Mesenchymal stem cell (in vitro differentiated cells and primary cell): Measurements from ENCODE around the gene NOP9.
"Not testable (repeated sequence)": the region's sequence is repeated elsewhere in the genome, so short reads cannot be mapped to it uniquely, and the experiment has no call there.

Source experiments
- DNase-seq: peaks from one replicate; pipeline ENCODE4 v3.0.0-alpha.2; 2013
- H2AFZ ChIP-seq: one replicate; pipeline ENCODE4 v1.6.1; 2013; ENCODE audit warnings: low read depth, mild to moderate bottlenecking, control low read depth, inconsistent platforms, low read length, moderate library complexity
- H2AK5ac ChIP-seq: 2 replicates; pipeline ENCODE4 v1.6.1; 2013; ENCODE audit warnings: low read length, moderate library complexity, mild to moderate bottlenecking, inconsistent platforms; ENCODE audit not compliant: severe bottlenecking
- H2BK120ac ChIP-seq: one replicate; pipeline ENCODE4 v1.6.1; 2013; ENCODE audit warnings: low read depth, mild to moderate bottlenecking, inconsistent platforms, low read length, moderate library complexity
- H2BK12ac ChIP-seq, 2 experiments: one replicate each; pipeline ENCODE4 v1.6.1; 2013; ENCODE audit warnings: inconsistent platforms in 2 of 2, low read length in 2 of 2, mild to moderate bottlenecking in 2 of 2, moderate library complexity in 2 of 2, control low read depth in 1 of 2
- H2BK15ac ChIP-seq: one replicate; pipeline ENCODE4 v1.6.1; 2013; ENCODE audit warnings: mild to moderate bottlenecking, low read depth, inconsistent platforms; ENCODE audit not compliant: poor library complexity, severe bottlenecking
- H2BK5ac ChIP-seq: 2 replicates; pipeline ENCODE4 v1.6.1; 2013; ENCODE audit warnings: low read depth, mild to moderate bottlenecking, low read length, control low read depth, inconsistent platforms; ENCODE audit not compliant: poor library complexity, severe bottlenecking
- H3K14ac ChIP-seq, 2 experiments: one replicate each; pipeline ENCODE4 v1.6.1; 2013; ENCODE audit warnings: inconsistent platforms in 2 of 2, low read length in 2 of 2, control low read depth in 1 of 2, mild to moderate bottlenecking in 1 of 2, moderate library complexity in 1 of 2
- H3K18ac ChIP-seq, 2 experiments: one replicate each; pipeline ENCODE4 v1.6.1; 2013; ENCODE audit warnings: inconsistent platforms in 2 of 2, low read length in 2 of 2, control low read depth in 1 of 2, low read depth in 1 of 2, mild to moderate bottlenecking in 1 of 2
- H3K23ac ChIP-seq, 2 experiments: one replicate each; pipeline ENCODE4 v1.6.1; 2013; ENCODE audit warnings: inconsistent platforms in 2 of 2, low read length in 2 of 2, mild to moderate bottlenecking in 2 of 2, moderate library complexity in 2 of 2, control low read depth in 1 of 2
- H3K27ac ChIP-seq: 2 replicates; pipeline ENCODE4 v1.5.1; 2013; ENCODE audit warnings: mild to moderate bottlenecking, moderate library complexity, low read length, control low read depth, inconsistent platforms; ENCODE audit not compliant: poor library complexity, severe bottlenecking
- H3K27me3 ChIP-seq, 2 experiments: 2 replicates each; pipeline versions ENCODE4 v1.6.1 to v1.7.0; 2013; ENCODE audit warnings: low read length in 2 of 2, mild to moderate bottlenecking in 2 of 2, moderate library complexity in 2 of 2, control low read depth in 1 of 2, inconsistent platforms in 1 of 2; ENCODE audit not compliant: control insufficient read depth in 1 of 2, insufficient read depth in 1 of 2
- H3K36me3 ChIP-seq, 2 experiments: 2 replicates each; pipeline versions ENCODE4 v1.6.1 to v1.7.0; 2013; ENCODE audit warnings: low read length in 2 of 2, control low read depth in 1 of 2, inconsistent platforms in 1 of 2, low read depth in 1 of 2, mild to moderate bottlenecking in 1 of 2; ENCODE audit not compliant: insufficient read depth in 2 of 2, control insufficient read depth in 1 of 2
- H3K4ac ChIP-seq, 2 experiments: one replicate each; pipeline ENCODE4 v1.6.1; 2013; ENCODE audit warnings: inconsistent platforms in 2 of 2, low read length in 2 of 2, mild to moderate bottlenecking in 2 of 2, moderate library complexity in 2 of 2, control low read depth in 1 of 2, low read depth in 1 of 2
- H3K4me1 ChIP-seq: 2 replicates; pipeline ENCODE4 v1.6.1; 2013; ENCODE audit warnings: low read depth, low read length, control low read depth; ENCODE audit not compliant: control insufficient read depth, insufficient read depth
- H3K4me2 ChIP-seq: 2 replicates; pipeline ENCODE4 v1.6.1; 2013; ENCODE audit warnings: low read length, mild to moderate bottlenecking, inconsistent platforms; ENCODE audit not compliant: poor library complexity, severe bottlenecking
- H3K4me3 ChIP-seq, 2 experiments: 2 replicates each; pipeline versions ENCODE4 v1.5.1 to v1.7.0; 2013; ENCODE audit warnings: low read length in 2 of 2, mild to moderate bottlenecking in 2 of 2, control low read depth in 1 of 2, low read depth in 1 of 2; ENCODE audit not compliant: insufficient read depth in 1 of 2
- H3K79me1 ChIP-seq: replicated peaks from 2 replicates; pipeline ENCODE4 v1.6.1; 2013; ENCODE audit warnings: mild to moderate bottlenecking, control low read depth, low read length, inconsistent platforms; ENCODE audit not compliant: poor library complexity, severe bottlenecking
- H3K9ac ChIP-seq: 2 replicates; pipeline ENCODE4 v1.7.0; 2013; ENCODE audit warnings: mild to moderate bottlenecking, low read length, moderate library complexity
- H3K9me3 ChIP-seq: 2 replicates; pipeline ENCODE4 v1.7.0; 2013; ENCODE audit warnings: mild to moderate bottlenecking, low read length; ENCODE audit not compliant: control insufficient read depth
- H4K8ac ChIP-seq: one replicate; pipeline ENCODE4 v1.6.1; 2013; ENCODE audit warnings: inconsistent platforms, mild to moderate bottlenecking, low read length, moderate library complexity
- H4K91ac ChIP-seq: one replicate; pipeline ENCODE4 v1.6.1; 2013; ENCODE audit warnings: mild to moderate bottlenecking, low read length, inconsistent platforms
- WGBS: methylation state at CpG from one replicate; pipeline ENCODE4 v1.1.7; 2013; ENCODE audit warnings: mixed read lengths; 5-methylcytosine and 5-hydroxymethylcytosine counted together

The NOP9 gene

DNA sequence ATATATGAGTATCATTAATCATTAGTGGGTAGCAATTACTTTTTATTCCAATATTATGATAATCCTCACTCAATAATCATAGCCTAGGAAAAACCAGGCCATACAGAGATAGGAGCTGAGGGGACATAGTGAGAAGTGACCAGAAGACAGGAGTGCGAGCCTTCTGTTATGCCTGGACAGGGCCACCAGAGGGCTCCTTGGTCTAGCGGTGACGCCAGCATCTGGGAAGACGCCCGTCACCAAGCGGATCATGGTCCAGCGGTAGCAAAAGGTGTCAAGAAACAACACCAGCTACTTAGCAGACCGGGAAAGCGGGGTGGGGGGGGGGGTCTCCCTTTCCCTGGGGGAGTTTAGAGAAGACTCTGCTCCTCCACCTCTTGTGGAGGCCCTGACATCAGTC, 28.3 kb downstream of the NOP9 start:
- H4K8ac ChIP-seq, H2AFZ ChIP-seq, H3K9ac ChIP-seq, H3K79me1 ChIP-seq, H3K4ac ChIP-seq, H3K4me2 ChIP-seq, H2BK120ac ChIP-seq, H2BK12ac ChIP-seq, H3K27ac ChIP-seq, H3K4me1 ChIP-seq, H3K36me3 ChIP-seq, H3K14ac ChIP-seq, H3K23ac ChIP-seq, H2BK15ac ChIP-seq, H3K4me3 ChIP-seq, H3K18ac ChIP-seq, H3K9me3 ChIP-seq, H2AK5ac ChIP-seq, H4K91ac ChIP-seq, H2BK5ac ChIP-seq: not testable (repeated sequence)
- WGBS = 5% methylated on average over 4 of the region's 9 CpGs
- DNase-seq = peak; percentile 30
- H3K27me3 ChIP-seq = peaks cover 0 to 32% of the 10 kb centered on the region in 2 experiments

DNA sequence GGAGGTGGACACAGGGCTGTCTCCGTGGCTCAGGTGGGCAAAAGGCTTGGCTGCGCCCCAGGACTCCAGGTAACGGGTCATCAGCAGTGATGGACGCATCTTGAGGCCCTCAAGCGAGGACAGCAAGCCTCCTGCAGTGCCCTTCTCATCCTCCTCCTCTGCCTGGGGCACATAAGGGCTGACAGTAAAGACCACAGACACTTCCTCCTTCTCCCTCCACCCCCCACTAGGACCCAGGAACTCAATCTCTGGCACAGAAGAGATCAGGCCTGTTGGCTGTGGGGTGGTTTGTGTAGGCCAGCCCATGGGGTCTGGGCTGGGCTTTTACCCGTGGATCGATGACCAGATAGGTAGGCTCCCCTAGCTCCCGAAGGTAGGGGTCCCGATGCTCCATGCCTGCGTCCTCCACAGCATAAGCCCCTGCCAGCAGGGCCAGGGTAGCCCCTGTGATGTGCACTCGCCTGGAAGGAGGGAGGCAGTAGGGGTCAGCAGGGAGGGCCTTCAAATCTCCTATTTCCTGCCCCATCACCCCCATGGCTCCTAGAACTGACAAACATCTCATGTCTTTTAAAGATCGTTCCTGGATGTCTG, 29.5 kb downstream of the NOP9 start:
- no peak overlapping the region for H2BK5ac ChIP-seq
- H3K4me3 ChIP-seq = no peak overlapping the region
- no peak overlapping the region for H3K27ac ChIP-seq
- no peak overlapping the region for H3K18ac ChIP-seq
- H4K8ac ChIP-seq = no peak overlapping the region
- H3K36me3 ChIP-seq = no peaks in the 10 kb centered on the region
- no peak overlapping the region for H2BK15ac ChIP-seq
- H3K27me3 ChIP-seq = peaks cover 0 to 28% of the 10 kb centered on the region in 2 experiments
- no peak overlapping the region for H2AFZ ChIP-seq
- DNase-seq = no peak
- 81% methylated on average over 11 of the region's 12 CpGs for WGBS
- H2AK5ac ChIP-seq = no peak overlapping the region
- H4K91ac ChIP-seq = no peak overlapping the region
- peaks cover 12% of the 10 kb centered on the region for H3K4me1 ChIP-seq
- H3K14ac ChIP-seq = no peak overlapping the region
- no peak overlapping the region for H3K4me2 ChIP-seq
- H3K9ac ChIP-seq = no peak overlapping the region
- H2BK12ac ChIP-seq = no peak overlapping the region
- H3K79me1 ChIP-seq = no peaks in the 10 kb centered on the region
- H3K9me3 ChIP-seq = no peaks in the 10 kb centered on the region
- no peak overlapping the region for H2BK120ac ChIP-seq
- no peak overlapping the region for H3K4ac ChIP-seq
- H3K23ac ChIP-seq = no peak overlapping the region

DNA sequence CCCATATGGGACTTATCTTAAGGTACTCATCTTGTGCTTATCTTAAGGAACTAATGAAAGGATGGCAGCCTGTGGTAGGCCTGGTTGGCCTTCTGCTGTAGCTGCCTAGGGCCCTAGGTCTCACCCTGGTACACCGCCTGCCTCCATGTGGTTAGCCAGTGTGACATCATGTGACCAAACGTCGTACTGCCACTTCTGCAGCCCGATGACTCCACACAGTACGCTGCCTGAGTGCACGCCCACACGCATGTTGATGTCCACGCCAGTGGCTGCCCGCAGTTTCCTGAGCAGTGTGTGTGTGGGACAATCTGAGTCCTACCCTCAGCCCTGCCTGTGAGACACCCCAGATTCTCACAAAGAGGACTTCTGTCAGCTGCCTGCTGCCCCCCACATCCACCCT, 30.1 kb downstream of the NOP9 start:
- no peaks in the 10 kb centered on the region for H3K9me3 ChIP-seq
- peaks cover 17% of the 10 kb centered on the region for H3K4me1 ChIP-seq
- H3K27ac ChIP-seq = no peak overlapping the region
- no peak overlapping the region for H2BK120ac ChIP-seq
- no peak overlapping the region for H3K18ac ChIP-seq
- H4K8ac ChIP-seq = no peak overlapping the region
- H2BK15ac ChIP-seq = no peak overlapping the region
- H2BK12ac ChIP-seq = no peak overlapping the region
- no peak overlapping the region for H2AK5ac ChIP-seq
- H2AFZ ChIP-seq = no peak overlapping the region
- no peaks in the 10 kb centered on the region for H3K36me3 ChIP-seq
- no peak overlapping the region for H2BK5ac ChIP-seq
- H3K4me2 ChIP-seq = no peak overlapping the region
- no peak overlapping the region for H3K14ac ChIP-seq
- no peak overlapping the region for H3K9ac ChIP-seq
- H4K91ac ChIP-seq = no peak overlapping the region
- H3K23ac ChIP-seq = no peak overlapping the region
- peaks cover 0 to 31% of the 10 kb centered on the region in 2 experiments for H3K27me3 ChIP-seq
- DNase-seq = no peak
- H3K4ac ChIP-seq = no peak overlapping the region
- WGBS = 95% methylated on average over 9 of the region's 9 CpGs
- H3K4me3 ChIP-seq = no peak overlapping the region
- no peaks in the 10 kb centered on the region for H3K79me1 ChIP-seq

DNA sequence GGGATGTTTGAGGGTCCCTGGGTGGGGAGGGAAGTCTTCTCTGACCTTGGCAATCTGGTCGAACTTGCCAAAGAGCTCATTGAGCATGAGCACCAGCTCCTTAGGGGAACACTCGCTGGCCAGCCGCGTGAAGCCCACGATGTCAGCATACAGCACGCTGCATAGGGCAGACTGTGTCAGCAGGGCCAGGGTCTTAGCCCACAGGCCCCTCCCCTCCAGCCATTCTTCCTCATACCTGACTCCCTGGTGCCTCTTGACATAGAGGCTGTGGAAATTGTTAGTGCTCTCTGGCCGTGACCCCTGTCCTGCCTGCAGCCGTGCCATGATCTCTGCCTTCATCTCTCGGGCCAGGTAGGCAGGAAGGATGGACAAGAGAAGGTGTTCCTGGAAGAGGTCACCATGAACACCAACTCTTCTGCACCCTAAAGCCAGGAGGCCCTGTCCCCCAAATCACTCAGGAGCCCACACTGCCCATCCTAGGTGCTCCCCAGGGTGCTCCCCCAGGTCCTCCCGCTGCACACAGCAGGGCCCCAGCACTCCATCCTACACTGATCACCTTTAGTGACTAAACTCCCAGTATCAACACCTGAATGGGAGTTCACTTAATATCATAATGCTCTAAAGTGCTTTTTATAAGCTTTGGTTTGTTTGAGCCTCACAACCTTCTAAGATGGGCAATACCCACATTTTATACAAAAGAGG, 31.5 kb downstream of the NOP9 start:
- no peak overlapping the region for H3K23ac ChIP-seq
- no peak overlapping the region for H2AFZ ChIP-seq
- H2BK12ac ChIP-seq = no peak overlapping the region
- no peak overlapping the region for H3K14ac ChIP-seq
- peaks cover 11 to 29% of the 10 kb centered on the region in 2 experiments for H3K27me3 ChIP-seq
- H4K91ac ChIP-seq = peak overlapping the region; percentile 6
- H4K8ac ChIP-seq = no peak overlapping the region
- H3K27ac ChIP-seq = no peak overlapping the region
- H2AK5ac ChIP-seq = no peak overlapping the region
- 92% methylated on average over 10 of the region's 10 CpGs for WGBS
- no peak overlapping the region for H3K4ac ChIP-seq
- H3K9me3 ChIP-seq = no peaks in the 10 kb centered on the region
- H3K79me1 ChIP-seq = no peaks in the 10 kb centered on the region
- DNase-seq = no peak
- no peaks in the 10 kb centered on the region for H3K36me3 ChIP-seq
- H3K4me1 ChIP-seq = peaks cover 31% of the 10 kb centered on the region
- H2BK120ac ChIP-seq = no peak overlapping the region
- no peak overlapping the region for H3K4me2 ChIP-seq
- H3K4me3 ChIP-seq = no peak overlapping the region
- no peak overlapping the region for H2BK5ac ChIP-seq
- H3K18ac ChIP-seq = no peak overlapping the region
- no peak overlapping the region for H2BK15ac ChIP-seq
- H3K9ac ChIP-seq = no peak overlapping the region
